Progenitor cell of endocrine pancreas (in vitro differentiated cells): ENCODE data around the gene PDXK. TPM values are rescaled to one million over a fixed set of nuclear protein-coding genes. Genes with fewer than 3 reads are reported as not detected.

Experiments used
- DNase-seq: peaks from one replicate; pipeline ENCODE4 v3.0.0; 2021; ENCODE audit warnings: low spot score; ENCODE audit not compliant: unreplicated experiment
- H3K27ac Mint-ChIP-seq: 2 replicates; pipeline ENCODE4 v1.8.0; 2021; ENCODE audit warnings: mild to moderate bottlenecking, moderate library complexity, mixed read lengths
- H3K27me3 Mint-ChIP-seq: 2 replicates; pipeline ENCODE4 v1.8.0; 2021; ENCODE audit warnings: mixed read lengths
- H3K36me3 Mint-ChIP-seq: 2 replicates; pipeline ENCODE4 v1.8.0; 2022; ENCODE audit warnings: mixed read lengths; ENCODE audit not compliant: insufficient read depth
- H3K4me1 Mint-ChIP-seq: 2 replicates; pipeline ENCODE4 v1.8.0; 2021; ENCODE audit warnings: low read depth, mixed read lengths
- H3K4me3 Mint-ChIP-seq: 2 replicates; pipeline ENCODE4 v1.8.0; 2021; ENCODE audit warnings: low read depth, mild to moderate bottlenecking, moderate library complexity, mixed read lengths
- H3K9me3 Mint-ChIP-seq: 2 replicates; pipeline ENCODE4 v1.8.0; 2021; ENCODE audit warnings: low read depth, mixed read lengths
- total RNA-seq: library from RNA; stranded (reverse); gene quantifications from 2 replicates; pipeline ENCODE4 v1.2.1, GENCODE V29; 2021
- TF ChIP-seq, protein P1 (sequence below): fragments of 200-600 bp; sonication (generic); IDR thresholded peaks from one replicate; pipeline ENCODE4 v1.5.0; 2021; ENCODE audit warnings: antibody characterized with exemption, mild to moderate bottlenecking; ENCODE audit not compliant: unreplicated experiment

The PDXK gene
- total RNA-seq, 1 donor from 2014 or later: 57.6 TPM

GRCh38 chr21:43731476-43731875 is 12.5 kb downstream of the PDXK start:
- H3K27me3 Mint-ChIP-seq: no peaks in the 10 kb centered on the region
- no peak overlapping the region for H3K4me3 Mint-ChIP-seq
- no peak for DNase-seq
- peaks cover 11% of the 10 kb centered on the region for H3K4me1 Mint-ChIP-seq
- TF ChIP-seq, protein P1, sequence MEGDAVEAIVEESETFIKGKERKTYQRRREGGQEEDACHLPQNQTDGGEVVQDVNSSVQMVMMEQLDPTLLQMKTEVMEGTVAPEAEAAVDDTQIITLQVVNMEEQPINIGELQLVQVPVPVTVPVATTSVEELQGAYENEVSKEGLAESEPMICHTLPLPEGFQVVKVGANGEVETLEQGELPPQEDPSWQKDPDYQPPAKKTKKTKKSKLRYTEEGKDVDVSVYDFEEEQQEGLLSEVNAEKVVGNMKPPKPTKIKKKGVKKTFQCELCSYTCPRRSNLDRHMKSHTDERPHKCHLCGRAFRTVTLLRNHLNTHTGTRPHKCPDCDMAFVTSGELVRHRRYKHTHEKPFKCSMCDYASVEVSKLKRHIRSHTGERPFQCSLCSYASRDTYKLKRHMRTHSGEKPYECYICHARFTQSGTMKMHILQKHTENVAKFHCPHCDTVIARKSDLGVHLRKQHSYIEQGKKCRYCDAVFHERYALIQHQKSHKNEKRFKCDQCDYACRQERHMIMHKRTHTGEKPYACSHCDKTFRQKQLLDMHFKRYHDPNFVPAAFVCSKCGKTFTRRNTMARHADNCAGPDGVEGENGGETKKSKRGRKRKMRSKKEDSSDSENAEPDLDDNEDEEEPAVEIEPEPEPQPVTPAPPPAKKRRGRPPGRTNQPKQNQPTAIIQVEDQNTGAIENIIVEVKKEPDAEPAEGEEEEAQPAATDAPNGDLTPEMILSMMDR: no peak
- H3K36me3 Mint-ChIP-seq: peaks cover 2% of the 10 kb centered on the region
- H3K27ac Mint-ChIP-seq: no peak overlapping the region
- no peaks in the 10 kb centered on the region for H3K9me3 Mint-ChIP-seq

DNA sequence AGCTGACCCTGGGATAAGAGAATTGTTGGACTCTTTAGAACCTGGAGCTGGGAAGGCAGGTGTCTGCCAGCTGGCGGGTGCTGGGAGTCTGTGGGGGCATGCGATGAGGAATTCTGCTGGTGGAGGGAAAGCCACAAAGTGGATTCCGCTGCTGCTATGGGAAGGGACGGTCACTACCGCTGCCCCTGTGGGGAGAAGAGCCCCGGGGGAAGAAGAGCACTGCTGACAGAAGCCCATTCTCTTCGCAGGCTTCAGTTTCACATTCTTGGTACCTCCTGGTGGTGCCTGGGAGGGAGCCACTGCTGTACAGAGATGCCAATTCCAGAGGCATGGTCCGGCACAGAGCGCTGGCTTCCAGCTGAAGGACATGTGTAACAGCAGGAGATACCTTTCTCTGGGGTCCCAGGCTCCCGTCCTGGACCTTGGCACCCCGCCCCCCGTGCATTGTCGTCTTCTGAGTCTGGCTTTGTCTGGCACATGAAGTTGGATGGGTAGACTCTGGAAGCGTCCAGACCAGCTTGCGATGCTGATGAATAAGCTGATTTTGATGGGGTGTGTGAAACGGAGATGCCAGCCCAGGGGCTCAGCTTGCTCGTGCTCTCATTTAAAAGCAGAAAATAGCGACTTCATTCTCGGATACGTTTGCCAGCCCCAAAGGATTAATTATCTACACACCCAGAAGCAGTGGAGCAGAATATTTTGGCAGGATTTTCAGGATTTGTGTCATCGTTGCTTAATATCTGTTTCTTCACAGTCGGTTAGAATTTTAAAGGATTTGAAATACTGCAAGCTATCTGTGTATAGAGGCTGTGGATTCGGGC is 13.2 kb downstream of the PDXK start:
- no peak overlapping the region for H3K27ac Mint-ChIP-seq
- no peak overlapping the region for H3K4me3 Mint-ChIP-seq
- TF ChIP-seq, protein P1: no peak
- DNase-seq: no peak
- H3K27me3 Mint-ChIP-seq: no peaks in the 10 kb centered on the region
- peaks cover 11% of the 10 kb centered on the region for H3K4me1 Mint-ChIP-seq
- no peaks in the 10 kb centered on the region for H3K9me3 Mint-ChIP-seq
- peaks cover 3% of the 10 kb centered on the region for H3K36me3 Mint-ChIP-seq

- TF ChIP-seq, protein P1: no peak
- Mint-ChIP-seq H3K9me3 (no peaks in the 10 kb centered on the region), H3K4me3 (no peak overlapping the region), H3K27me3 (no peaks in the 10 kb centered on the region), H3K4me1 (peaks cover 11% of the 10 kb centered on the region), H3K36me3 (peaks cover 3% of the 10 kb centered on the region), H3K27ac (no peak overlapping the region)
- DNase-seq: no peak
Measured at GRCh38 chr21:43733060-43733459, 14.1 kb downstream of the PDXK start.

DNA sequence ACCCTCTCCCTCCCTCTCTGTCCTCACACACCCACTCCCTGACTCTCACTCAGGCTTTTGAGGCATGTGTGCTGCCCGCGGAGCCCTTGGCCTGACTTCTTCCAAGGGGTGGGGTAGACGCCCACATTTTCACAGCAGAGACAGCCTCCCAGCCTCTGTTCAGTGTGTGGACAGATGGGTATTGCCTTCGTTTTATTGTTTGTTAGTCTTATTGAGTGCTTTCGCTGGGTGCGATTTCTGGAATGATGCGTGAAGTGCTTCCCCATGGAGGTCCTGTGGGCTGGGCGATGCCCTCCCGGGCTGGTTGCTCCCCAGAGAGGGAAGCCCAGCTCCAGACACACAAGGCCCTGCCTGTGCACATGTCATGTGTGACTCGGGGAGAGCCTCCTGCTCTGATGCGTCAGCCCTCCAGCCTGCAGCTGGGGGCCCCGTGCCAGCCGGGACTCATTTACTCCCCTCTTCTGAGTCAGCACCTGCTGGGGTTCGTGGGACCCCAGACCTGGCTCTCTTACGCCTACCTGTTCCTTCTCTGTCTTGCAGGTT is 14.7 kb downstream of the PDXK start:
- no peaks in the 10 kb centered on the region for H3K9me3 Mint-ChIP-seq
- no peak for DNase-seq
- TF ChIP-seq, protein P1: no peak
- H3K36me3 Mint-ChIP-seq: peaks cover 3% of the 10 kb centered on the region
- H3K4me1 Mint-ChIP-seq: peaks cover 9% of the 10 kb centered on the region
- H3K4me3 Mint-ChIP-seq: no peak overlapping the region
- no peak overlapping the region for H3K27ac Mint-ChIP-seq
- H3K27me3 Mint-ChIP-seq: no peaks in the 10 kb centered on the region

GRCh38 chr21:43734131-43734927 is 15.4 kb downstream of the PDXK start:
- Mint-ChIP-seq H3K36me3 (peaks cover 3% of the 10 kb centered on the region), H3K4me1 (peaks cover 6% of the 10 kb centered on the region), H3K4me3 (no peak overlapping the region), H3K9me3 (no peaks in the 10 kb centered on the region), H3K27ac (no peak overlapping the region), H3K27me3 (no peaks in the 10 kb centered on the region)
- no peak for DNase-seq
- TF ChIP-seq, protein P1: no peak
